ENCODE results near the gene METTL27. TPM values are rescaled to one million over a fixed set of nuclear protein-coding genes. Genes with fewer than 3 reads are reported as not detected.

Gene METTL27
- total RNA-seq, 5 donors from 2014 or later (not counting 1 experiment from before 2014, with no cell fraction given), result 0.45 to 7.2 (median 1.8) TPM

GRCh38 chr7:73871163-73872011, 29.1 kb upstream of the METTL27 start:
- WGBS (ENCODE audit: insufficient coverage), result 86% methylated on average over 18 of the region's 20 CpGs
- Histone ChIP-seq H3K27me3 (replicated peaks in 1 of 2; ENCODE audit: control insufficient read depth in 2 of 2, extremely low read depth in 1 of 2, insufficient read depth in 2 of 2, low read length in 1 of 2) (peaks cover 0 to 9% of the 10 kb centered on the region in 2 experiments), H3K4me3 (ENCODE audit: control insufficient read depth in 1 of 2, extremely low read depth in 1 of 2, low read length in 1 of 2) (no peak overlapping the region), H3K9me3 (no peaks in the 10 kb centered on the region), H3K27ac (ENCODE audit: low read length) (no peak overlapping the region), H3K4me1 (ENCODE audit: control insufficient read depth in 1 of 2, extremely low read depth in 1 of 2, insufficient read depth in 2 of 2, low read length in 2 of 2) (no peaks in the 10 kb centered on the region), H3K36me3 (ENCODE audit: control insufficient read depth in 2 of 2, extremely low read depth in 1 of 2, insufficient read depth in 1 of 2, low read length in 1 of 2) (no peaks in the 10 kb centered on the region)
- ChIA-PET POLR2A (no interaction called here), CTCF (no interaction called here)
- Mint-ChIP-seq H3K4me3 (no peak overlapping the region), H3K27me3 (no peaks in the 10 kb centered on the region), H3K27ac (no peak overlapping the region), H3K9me3 (no peaks in the 10 kb centered on the region), H3K4me1 (no peaks in the 10 kb centered on the region), H3K36me3 (no peaks in the 10 kb centered on the region)
- no peak for DNase-seq
- ATAC-seq (replicated peaks in 1 of 4), result no peak

GRCh38 chr7:73870041-73870492, 27.8 kb upstream of the METTL27 start:
- Histone ChIP-seq H3K27ac (ENCODE audit: low read length) (no peak overlapping the region), H3K4me1 (ENCODE audit: control insufficient read depth in 1 of 2, extremely low read depth in 1 of 2, insufficient read depth in 2 of 2, low read length in 2 of 2) (no peaks in the 10 kb centered on the region), H3K36me3 (ENCODE audit: control insufficient read depth in 2 of 2, extremely low read depth in 1 of 2, insufficient read depth in 1 of 2, low read length in 1 of 2) (no peaks in the 10 kb centered on the region), H3K27me3 (replicated peaks in 1 of 2; ENCODE audit: control insufficient read depth in 2 of 2, extremely low read depth in 1 of 2, insufficient read depth in 2 of 2, low read length in 1 of 2) (peaks cover 0 to 8% of the 10 kb centered on the region in 2 experiments), H3K4me3 (ENCODE audit: control insufficient read depth in 1 of 2, extremely low read depth in 1 of 2, low read length in 1 of 2) (no peak overlapping the region), H3K9me3 (no peaks in the 10 kb centered on the region)
- ATAC-seq (replicated peaks in 1 of 4) (no peak), DNase-seq (no peak)
- H3K27ac Mint-ChIP-seq, result no peak overlapping the region
- 95% methylated on average over 10 of the region's 15 CpGs for WGBS (ENCODE audit: insufficient coverage)
- H3K4me3 Mint-ChIP-seq, result no peak overlapping the region
- ChIA-PET CTCF (no interaction called here), POLR2A (no interaction called here)
- no peaks in the 10 kb centered on the region for H3K36me3 Mint-ChIP-seq
- no peaks in the 10 kb centered on the region for H3K4me1 Mint-ChIP-seq
- H3K9me3 Mint-ChIP-seq, result no peaks in the 10 kb centered on the region
- H3K27me3 Mint-ChIP-seq, result no peaks in the 10 kb centered on the region

- no peak overlapping the region for H3K4me3 Mint-ChIP-seq
- no peak overlapping the region for H3K4me3 ChIP-seq (ENCODE audit: control insufficient read depth in 1 of 2, extremely low read depth in 1 of 2, low read length in 1 of 2)
- ChIA-PET CTCF (no interaction called here), POLR2A (no interaction called here)
- no peaks in the 10 kb centered on the region for H3K4me1 ChIP-seq (ENCODE audit: control insufficient read depth in 1 of 2, extremely low read depth in 1 of 2, insufficient read depth in 2 of 2, low read length in 2 of 2)
- H3K27me3 ChIP-seq (replicated peaks in 1 of 2; ENCODE audit: control insufficient read depth in 2 of 2, extremely low read depth in 1 of 2, insufficient read depth in 2 of 2, low read length in 1 of 2), result peaks cover 0 to 7% of the 10 kb centered on the region in 2 experiments
- no peaks in the 10 kb centered on the region for H3K27me3 Mint-ChIP-seq
- no peaks in the 10 kb centered on the region for H3K36me3 Mint-ChIP-seq
- 85% methylated on average over 17 of the region's 24 CpGs for WGBS (ENCODE audit: insufficient coverage)
- no peaks in the 10 kb centered on the region for H3K36me3 ChIP-seq (ENCODE audit: control insufficient read depth in 2 of 2, extremely low read depth in 1 of 2, insufficient read depth in 1 of 2, low read length in 1 of 2)
- no peaks in the 10 kb centered on the region for H3K9me3 Mint-ChIP-seq
- ATAC-seq (replicated peaks in 1 of 4) (no peak), DNase-seq (no peak)
- no peaks in the 10 kb centered on the region for H3K9me3 ChIP-seq
- H3K27ac ChIP-seq (ENCODE audit: low read length), result no peak overlapping the region
- no peaks in the 10 kb centered on the region for H3K4me1 Mint-ChIP-seq
- no peak overlapping the region for H3K27ac Mint-ChIP-seq
Observed at GRCh38 chr7:73869011-73869798, 26.9 kb upstream of the METTL27 start.

GRCh38 chr7:73866446-73866767, 24.1 kb upstream of the METTL27 start:
- Histone ChIP-seq H3K4me1 (ENCODE audit: control insufficient read depth in 1 of 2, extremely low read depth in 1 of 2, insufficient read depth in 2 of 2, low read length in 2 of 2) (no peaks in the 10 kb centered on the region), H3K27me3 (replicated peaks in 1 of 2; ENCODE audit: control insufficient read depth in 2 of 2, extremely low read depth in 1 of 2, insufficient read depth in 2 of 2, low read length in 1 of 2) (peaks cover 0 to 12% of the 10 kb centered on the region in 2 experiments), H3K27ac (ENCODE audit: low read length) (no peak overlapping the region), H3K9me3 (no peaks in the 10 kb centered on the region), H3K4me3 (ENCODE audit: control insufficient read depth in 1 of 2, extremely low read depth in 1 of 2, low read length in 1 of 2) (no peak overlapping the region), H3K36me3 (ENCODE audit: control insufficient read depth in 2 of 2, extremely low read depth in 1 of 2, insufficient read depth in 1 of 2, low read length in 1 of 2) (no peaks in the 10 kb centered on the region)
- Mint-ChIP-seq H3K4me1 (no peaks in the 10 kb centered on the region), H3K36me3 (no peaks in the 10 kb centered on the region), H3K9me3 (no peaks in the 10 kb centered on the region), H3K27me3 (peaks cover 2 to 3% of the 10 kb centered on the region in 2 donors), H3K4me3 (no peak overlapping the region), H3K27ac (no peak overlapping the region)
- ChIA-PET POLR2A (no interaction called here), CTCF (no interaction called here)
- ATAC-seq (replicated peaks in 1 of 4), result no peak
- no peak for DNase-seq
- 64% methylated on average over 1 of the region's 1 CpG for WGBS (ENCODE audit: insufficient coverage)

GRCh38 chr7:73865738-73866445, 23.6 kb upstream of the METTL27 start:
- Mint-ChIP-seq H3K9me3 (no peaks in the 10 kb centered on the region), H3K27me3 (peaks cover 3 to 4% of the 10 kb centered on the region in 2 donors), H3K4me3 (no peak overlapping the region), H3K4me1 (no peaks in the 10 kb centered on the region), H3K36me3 (no peaks in the 10 kb centered on the region), H3K27ac (no peak overlapping the region)
- 100% methylated on average over 3 of the region's 6 CpGs for WGBS (ENCODE audit: insufficient coverage)
- Histone ChIP-seq H3K4me3 (ENCODE audit: control insufficient read depth in 1 of 2, extremely low read depth in 1 of 2, low read length in 1 of 2) (no peak overlapping the region), H3K27me3 (replicated peaks in 1 of 2; ENCODE audit: control insufficient read depth in 2 of 2, extremely low read depth in 1 of 2, insufficient read depth in 2 of 2, low read length in 1 of 2) (peaks cover 0 to 14% of the 10 kb centered on the region in 2 experiments), H3K9me3 (no peaks in the 10 kb centered on the region), H3K36me3 (ENCODE audit: control insufficient read depth in 2 of 2, extremely low read depth in 1 of 2, insufficient read depth in 1 of 2, low read length in 1 of 2) (no peaks in the 10 kb centered on the region), H3K27ac (ENCODE audit: low read length) (no peak overlapping the region), H3K4me1 (ENCODE audit: control insufficient read depth in 1 of 2, extremely low read depth in 1 of 2, insufficient read depth in 2 of 2, low read length in 2 of 2) (no peaks in the 10 kb centered on the region)
- no peak for ATAC-seq (replicated peaks in 1 of 4)
- POLR2A ChIA-PET, result no interaction called here
- DNase-seq, result no peak
- CTCF ChIA-PET, result no interaction called here

GRCh38 chr7:73864981-73865711, 22.8 kb upstream of the METTL27 start:
- no peak for DNase-seq
- POLR2A ChIA-PET, result no interaction called here
- Mint-ChIP-seq H3K27me3 (peaks cover 3 to 4% of the 10 kb centered on the region in 2 donors), H3K4me3 (no peak overlapping the region), H3K27ac (no peak overlapping the region), H3K4me1 (no peaks in the 10 kb centered on the region), H3K9me3 (no peaks in the 10 kb centered on the region), H3K36me3 (no peaks in the 10 kb centered on the region)
- Histone ChIP-seq H3K27ac (ENCODE audit: low read length) (no peak overlapping the region), H3K9me3 (no peaks in the 10 kb centered on the region), H3K4me3 (ENCODE audit: control insufficient read depth in 1 of 2, extremely low read depth in 1 of 2, low read length in 1 of 2) (no peak overlapping the region), H3K4me1 (ENCODE audit: control insufficient read depth in 1 of 2, extremely low read depth in 1 of 2, insufficient read depth in 2 of 2, low read length in 2 of 2) (no peaks in the 10 kb centered on the region), H3K27me3 (replicated peaks in 1 of 2; ENCODE audit: control insufficient read depth in 2 of 2, extremely low read depth in 1 of 2, insufficient read depth in 2 of 2, low read length in 1 of 2) (peaks cover 0 to 14% of the 10 kb centered on the region in 2 experiments), H3K36me3 (ENCODE audit: control insufficient read depth in 2 of 2, extremely low read depth in 1 of 2, insufficient read depth in 1 of 2, low read length in 1 of 2) (no peaks in the 10 kb centered on the region)
- ATAC-seq (replicated peaks in 1 of 4), result no peak
- CTCF ChIA-PET, result no interaction called here
- 72% methylated on average over 6 of the region's 8 CpGs for WGBS (ENCODE audit: insufficient coverage)

Measured in T-cell (primary cell).